GM21529 (cell line): ENCODE results near the gene WRNIP1.

Experiments used
- ATAC-seq: cut with Tn5 transposase; IDR thresholded peaks from one replicate; pipeline ENCODE4 v1.9.1; 2021; ENCODE audit not compliant: unreplicated experiment

WRNIP1 gene

GRCh38 chr6:2740581-2740980, 24.6 kb upstream of the WRNIP1 start:
- no peak for ATAC-seq

GRCh38 chr6:2741756-2742155, 23.4 kb upstream of the WRNIP1 start:
- ATAC-seq, result no peak

- no peak for ATAC-seq
Measured at GRCh38 chr6:2743280-2744208, 21.6 kb upstream of the WRNIP1 start.

- no peak for ATAC-seq
Measured at GRCh38 chr6:2744209-2744771, 20.9 kb upstream of the WRNIP1 start.

GRCh38 chr6:2744778-2745177, 20.4 kb upstream of the WRNIP1 start:
- ATAC-seq, result no peak

- ATAC-seq, result no peak
Measured at GRCh38 chr6:2745246-2745645, 19.9 kb upstream of the WRNIP1 start.

- no peak for ATAC-seq
Measured at GRCh38 chr6:2746557-2747061, 18.6 kb upstream of the WRNIP1 start.

- ATAC-seq, result no peak
Measured at GRCh38 chr6:2748183-2748582, 17.0 kb upstream of the WRNIP1 start.

- ATAC-seq, result no peak
Measured at GRCh38 chr6:2749969-2750600, 15.1 kb upstream of the WRNIP1 start.

GRCh38 chr6:2750832-2751231, 14.4 kb upstream of the WRNIP1 start, which contains the start of gene MYLK4:
Gene MYLK4, minus strand, starts transcription at chr6:2750922. Its CDS starts 1,628 bp downstream, at chr6:2749294.
- no peak for ATAC-seq

- ATAC-seq, result no peak
Measured at GRCh38 chr6:2751871-2752270, 13.3 kb upstream of the WRNIP1 start.

GRCh38 chr6:2752477-2753109, 12.6 kb upstream of the WRNIP1 start:
- ATAC-seq, result no peak

- no peak for ATAC-seq
Measured at GRCh38 chr6:2753110-2753489, 12.1 kb upstream of the WRNIP1 start.

GRCh38 chr6:2753743-2754142, 11.4 kb upstream of the WRNIP1 start:
- no peak for ATAC-seq

GRCh38 chr6:2754393-2754792, 10.8 kb upstream of the WRNIP1 start:
- no peak for ATAC-seq

GRCh38 chr6:2754911-2755310, 10.3 kb upstream of the WRNIP1 start:
- ATAC-seq, result no peak

- no peak for ATAC-seq
Measured at GRCh38 chr6:2755456-2755855, 9.7 kb upstream of the WRNIP1 start.

GRCh38 chr6:2756241-2756640, 9.0 kb upstream of the WRNIP1 start:
- no peak for ATAC-seq

GRCh38 chr6:2756687-2757224, 8.4 kb upstream of the WRNIP1 start:
- no peak for ATAC-seq

- ATAC-seq, result no peak
Measured at GRCh38 chr6:2758980-2759379, 6.2 kb upstream of the WRNIP1 start.
